ENCODE data around the gene TTLL5. TPM values are rescaled to one million over a fixed set of nuclear protein-coding genes. Genes with fewer than 3 reads are reported as not detected.

The TTLL5 gene
- total RNA-seq, 3 donors from 2014 or later (not counting 1 experiment from before 2014, with no cell fraction given), result 27.1 to 34.3 (median 32.5) TPM

DNA sequence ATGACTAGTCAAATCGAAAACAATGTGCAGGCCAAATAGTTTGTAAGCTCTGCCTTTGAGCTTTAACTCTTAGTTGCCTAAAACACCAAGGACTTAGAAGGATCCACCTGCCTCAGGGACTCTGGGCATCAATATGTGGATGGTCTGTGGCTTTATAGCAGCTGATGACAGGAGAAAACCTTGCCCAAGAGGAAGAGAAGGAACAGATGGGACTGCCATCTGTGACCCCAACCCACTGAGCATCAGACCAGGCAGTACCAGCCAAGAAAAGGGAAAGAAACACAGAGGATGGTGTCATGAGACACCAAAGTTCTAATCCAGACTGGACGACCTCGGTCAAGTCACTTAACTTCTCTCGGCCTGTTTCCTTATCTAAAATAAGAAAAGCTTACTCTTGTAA, 308.1 kb downstream of the TTLL5 start:
- 64% methylated on average over 1 of the region's 4 CpGs for WGBS (ENCODE audit: insufficient coverage)
- no peaks in the 10 kb centered on the region for H3K27me3 ChIP-seq (ENCODE audit: control insufficient read depth, insufficient read depth, low read length)
- no peak for ATAC-seq
- no peaks in the 10 kb centered on the region for H3K4me1 ChIP-seq (ENCODE audit: control insufficient read depth, insufficient read depth, low read length)
- intact Hi-C loops (cut with micrococcal nuclease), result no loop called here
- Mint-ChIP-seq H3K4me3 (no peak overlapping the region), H3K4me1 (no peaks in the 10 kb centered on the region), H3K36me3 (peaks cover 8% of the 10 kb centered on the region), H3K27ac (no peak overlapping the region), H3K27me3 (ENCODE audit: low read depth in 2 of 2) (no peaks in the 10 kb centered on the region), H3K9me3 (no peaks in the 10 kb centered on the region)
- no peak overlapping the region for H3K27ac ChIP-seq (ENCODE audit: low read length)
- H3K36me3 ChIP-seq (ENCODE audit: control insufficient read depth, insufficient read depth, low read length), result no peaks in the 10 kb centered on the region
- H3K4me3 ChIP-seq (ENCODE audit: low read length), result no peak overlapping the region
- TF ChIP-seq, protein P1, sequence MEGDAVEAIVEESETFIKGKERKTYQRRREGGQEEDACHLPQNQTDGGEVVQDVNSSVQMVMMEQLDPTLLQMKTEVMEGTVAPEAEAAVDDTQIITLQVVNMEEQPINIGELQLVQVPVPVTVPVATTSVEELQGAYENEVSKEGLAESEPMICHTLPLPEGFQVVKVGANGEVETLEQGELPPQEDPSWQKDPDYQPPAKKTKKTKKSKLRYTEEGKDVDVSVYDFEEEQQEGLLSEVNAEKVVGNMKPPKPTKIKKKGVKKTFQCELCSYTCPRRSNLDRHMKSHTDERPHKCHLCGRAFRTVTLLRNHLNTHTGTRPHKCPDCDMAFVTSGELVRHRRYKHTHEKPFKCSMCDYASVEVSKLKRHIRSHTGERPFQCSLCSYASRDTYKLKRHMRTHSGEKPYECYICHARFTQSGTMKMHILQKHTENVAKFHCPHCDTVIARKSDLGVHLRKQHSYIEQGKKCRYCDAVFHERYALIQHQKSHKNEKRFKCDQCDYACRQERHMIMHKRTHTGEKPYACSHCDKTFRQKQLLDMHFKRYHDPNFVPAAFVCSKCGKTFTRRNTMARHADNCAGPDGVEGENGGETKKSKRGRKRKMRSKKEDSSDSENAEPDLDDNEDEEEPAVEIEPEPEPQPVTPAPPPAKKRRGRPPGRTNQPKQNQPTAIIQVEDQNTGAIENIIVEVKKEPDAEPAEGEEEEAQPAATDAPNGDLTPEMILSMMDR (IDR thresholded peaks at IDR 0.05), result no peak
- DNase-seq, result no peak
- H3K9me3 ChIP-seq (ENCODE audit: control insufficient read depth, insufficient read depth, low read length), result no peaks in the 10 kb centered on the region

DNA sequence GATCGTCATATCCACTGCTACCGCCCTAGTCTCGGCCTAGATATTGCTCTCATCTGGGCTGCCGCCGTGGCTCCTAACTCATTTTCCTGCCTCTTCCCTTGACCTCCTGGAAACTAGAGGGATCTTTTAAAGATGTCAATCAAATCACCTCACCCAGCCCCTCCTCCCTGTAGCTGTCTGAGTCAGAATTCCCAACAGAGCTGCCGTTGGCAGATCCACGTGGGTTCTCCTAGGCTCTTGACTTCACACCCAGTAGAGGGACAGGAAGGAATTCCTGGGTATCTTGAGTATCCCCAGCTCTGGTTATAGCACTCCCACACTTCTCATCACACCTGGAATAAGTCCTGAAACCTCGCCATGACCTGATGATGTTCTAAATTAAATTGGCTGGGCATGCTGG, 308.8 kb downstream of the TTLL5 start:
- Histone ChIP-seq H3K4me3 (ENCODE audit: low read length) (no peak overlapping the region), H3K36me3 (ENCODE audit: control insufficient read depth, insufficient read depth, low read length) (no peaks in the 10 kb centered on the region), H3K27me3 (ENCODE audit: control insufficient read depth, insufficient read depth, low read length) (no peaks in the 10 kb centered on the region), H3K9me3 (ENCODE audit: control insufficient read depth, insufficient read depth, low read length) (no peaks in the 10 kb centered on the region), H3K27ac (ENCODE audit: low read length) (no peak overlapping the region), H3K4me1 (ENCODE audit: control insufficient read depth, insufficient read depth, low read length) (no peaks in the 10 kb centered on the region)
- DNase-seq, result no peak
- no peaks in the 10 kb centered on the region for H3K9me3 Mint-ChIP-seq
- H3K4me1 Mint-ChIP-seq, result no peaks in the 10 kb centered on the region
- H3K4me3 Mint-ChIP-seq, result no peak overlapping the region
- peaks cover 8% of the 10 kb centered on the region for H3K36me3 Mint-ChIP-seq
- no peaks in the 10 kb centered on the region for H3K27me3 Mint-ChIP-seq (ENCODE audit: low read depth in 2 of 2)
- 78% methylated on average over 8 of the region's 8 CpGs for WGBS (ENCODE audit: insufficient coverage)
- TF ChIP-seq, protein P1 (IDR thresholded peaks at IDR 0.05), result no peak
- no peak overlapping the region for H3K27ac Mint-ChIP-seq
- intact Hi-C loops (cut with micrococcal nuclease), result no loop called here
- ATAC-seq, result no peak

DNA sequence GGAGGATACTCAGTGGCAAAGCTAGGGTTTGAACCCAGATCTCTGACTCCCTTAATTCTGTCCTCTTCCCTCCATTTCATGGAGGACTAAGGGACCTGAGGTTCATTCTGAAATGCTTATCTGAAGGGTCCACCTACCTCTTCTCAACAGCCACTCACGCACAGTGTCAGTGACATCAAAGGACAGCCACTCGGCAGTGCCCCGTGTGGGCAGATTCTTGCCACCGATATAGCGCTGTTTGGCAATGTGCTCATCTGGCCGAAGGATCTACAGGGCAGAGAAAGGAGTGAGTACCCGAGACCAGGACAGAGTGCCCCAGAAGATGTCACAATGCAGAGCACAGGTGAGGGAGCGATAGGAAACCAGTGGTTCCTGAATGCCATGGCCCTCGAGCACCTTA, 309.9 kb downstream of the TTLL5 start:
- no peak overlapping the region for H3K27ac ChIP-seq (ENCODE audit: low read length)
- DNase-seq (no peak), ATAC-seq (no peak)
- H3K4me3 ChIP-seq (ENCODE audit: low read length), result no peak overlapping the region
- Mint-ChIP-seq H3K4me1 (no peaks in the 10 kb centered on the region), H3K27ac (no peak overlapping the region), H3K9me3 (no peaks in the 10 kb centered on the region), H3K4me3 (no peak overlapping the region), H3K36me3 (peaks cover 4% of the 10 kb centered on the region), H3K27me3 (ENCODE audit: low read depth in 2 of 2) (no peaks in the 10 kb centered on the region)
- intact Hi-C loops (cut with micrococcal nuclease), result no loop called here
- H3K4me1 ChIP-seq (ENCODE audit: control insufficient read depth, insufficient read depth, low read length), result no peaks in the 10 kb centered on the region
- WGBS (ENCODE audit: insufficient coverage), result 94% methylated on average over 9 of the region's 9 CpGs
- H3K36me3 ChIP-seq (ENCODE audit: control insufficient read depth, insufficient read depth, low read length), result no peaks in the 10 kb centered on the region
- TF ChIP-seq, protein P1 (IDR thresholded peaks at IDR 0.05), result no peak
- no peaks in the 10 kb centered on the region for H3K9me3 ChIP-seq (ENCODE audit: control insufficient read depth, insufficient read depth, low read length)
- no peaks in the 10 kb centered on the region for H3K27me3 ChIP-seq (ENCODE audit: control insufficient read depth, insufficient read depth, low read length)

DNA sequence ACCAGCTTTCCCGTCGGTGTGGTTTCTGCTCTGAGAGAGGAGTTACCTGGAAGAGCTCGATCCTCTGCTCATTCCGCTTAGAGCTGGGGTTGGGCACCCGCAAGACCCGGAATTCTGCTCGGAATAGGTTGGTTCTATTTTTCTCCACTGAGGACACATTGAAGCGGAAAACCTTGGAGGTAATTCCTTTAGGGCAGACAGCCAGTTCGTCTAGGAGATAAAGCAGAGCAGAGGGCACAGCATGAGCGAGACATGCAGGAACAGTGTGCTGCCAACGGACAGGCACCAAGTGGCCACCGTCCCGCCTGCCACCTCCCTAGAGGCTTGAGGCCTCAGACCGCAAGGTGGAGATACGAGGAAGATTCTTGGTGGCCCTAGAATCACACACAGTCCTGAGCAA, 310.5 kb downstream of the TTLL5 start:
- Histone ChIP-seq H3K4me3 (ENCODE audit: low read length) (no peak overlapping the region), H3K9me3 (ENCODE audit: control insufficient read depth, insufficient read depth, low read length) (no peaks in the 10 kb centered on the region), H3K27ac (ENCODE audit: low read length) (no peak overlapping the region), H3K36me3 (ENCODE audit: control insufficient read depth, insufficient read depth, low read length) (no peaks in the 10 kb centered on the region), H3K4me1 (ENCODE audit: control insufficient read depth, insufficient read depth, low read length) (no peaks in the 10 kb centered on the region), H3K27me3 (ENCODE audit: control insufficient read depth, insufficient read depth, low read length) (no peaks in the 10 kb centered on the region)
- Mint-ChIP-seq H3K27ac (no peak overlapping the region), H3K36me3 (no peaks in the 10 kb centered on the region), H3K27me3 (ENCODE audit: low read depth in 2 of 2) (no peaks in the 10 kb centered on the region), H3K9me3 (no peaks in the 10 kb centered on the region), H3K4me3 (no peak overlapping the region), H3K4me1 (no peaks in the 10 kb centered on the region)
- intact Hi-C loops (cut with micrococcal nuclease), result no loop called here
- TF ChIP-seq, protein P1 (IDR thresholded peaks at IDR 0.05), result no peak
- no peak for DNase-seq
- 97% methylated on average over 15 of the region's 15 CpGs for WGBS (ENCODE audit: insufficient coverage)
- ATAC-seq, result no peak

All from natural killer cell (primary cell).